ENCODE data around the gene BORCS5. TPM values are rescaled to one million over a fixed set of nuclear protein-coding genes. Genes with fewer than 3 reads are reported as not detected.
"Not testable (repeated sequence)": the region's sequence is repeated elsewhere in the genome, so short reads cannot be mapped to it uniquely, and the experiment has no call there.

BORCS5 gene
- total and polyA plus RNA-seq, 2 experiments from 2014 or later: 11.3 to 12.6 TPM

DNA sequence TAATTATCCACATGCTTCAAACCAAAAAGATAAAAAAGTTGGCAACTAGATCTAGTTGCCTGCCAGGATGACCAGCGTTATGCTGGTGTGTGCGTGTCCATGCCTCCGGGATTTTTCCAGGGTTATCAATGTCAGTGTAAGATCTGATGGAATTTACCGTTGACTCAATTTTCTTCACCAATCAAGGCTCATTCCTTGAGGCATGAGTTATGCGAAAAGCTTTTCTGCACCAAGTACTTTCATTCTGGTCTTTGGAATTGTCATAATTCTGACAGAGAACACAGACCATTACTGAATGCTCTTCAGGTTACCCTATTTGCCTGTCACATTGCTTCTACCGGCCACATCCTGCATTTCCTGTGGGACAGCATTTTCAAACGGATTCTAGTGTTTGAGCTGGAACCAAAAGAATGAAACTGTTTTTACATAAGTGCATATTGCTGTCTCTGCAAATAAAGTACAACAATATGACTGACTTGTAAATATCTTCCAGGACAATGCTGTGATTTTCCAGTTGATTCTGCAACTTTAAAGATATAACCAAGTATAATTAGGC lies 114.0 kb downstream of the BORCS5 start (continued):
- TF ChIP-seq, protein P1, sequence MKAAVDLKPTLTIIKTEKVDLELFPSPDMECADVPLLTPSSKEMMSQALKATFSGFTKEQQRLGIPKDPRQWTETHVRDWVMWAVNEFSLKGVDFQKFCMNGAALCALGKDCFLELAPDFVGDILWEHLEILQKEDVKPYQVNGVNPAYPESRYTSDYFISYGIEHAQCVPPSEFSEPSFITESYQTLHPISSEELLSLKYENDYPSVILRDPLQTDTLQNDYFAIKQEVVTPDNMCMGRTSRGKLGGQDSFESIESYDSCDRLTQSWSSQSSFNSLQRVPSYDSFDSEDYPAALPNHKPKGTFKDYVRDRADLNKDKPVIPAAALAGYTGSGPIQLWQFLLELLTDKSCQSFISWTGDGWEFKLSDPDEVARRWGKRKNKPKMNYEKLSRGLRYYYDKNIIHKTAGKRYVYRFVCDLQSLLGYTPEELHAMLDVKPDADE (IDR thresholded peaks at IDR 0.05): no peak
- TF ChIP-seq NANOG (IDR thresholded peaks at IDR 0.05; ENCODE audit: borderline replicate concordance) (no peak), STAT1 (IDR thresholded peaks at IDR 0.05; ENCODE audit: unreplicated experiment) (no peak)
- TF ChIP-seq, protein P2, sequence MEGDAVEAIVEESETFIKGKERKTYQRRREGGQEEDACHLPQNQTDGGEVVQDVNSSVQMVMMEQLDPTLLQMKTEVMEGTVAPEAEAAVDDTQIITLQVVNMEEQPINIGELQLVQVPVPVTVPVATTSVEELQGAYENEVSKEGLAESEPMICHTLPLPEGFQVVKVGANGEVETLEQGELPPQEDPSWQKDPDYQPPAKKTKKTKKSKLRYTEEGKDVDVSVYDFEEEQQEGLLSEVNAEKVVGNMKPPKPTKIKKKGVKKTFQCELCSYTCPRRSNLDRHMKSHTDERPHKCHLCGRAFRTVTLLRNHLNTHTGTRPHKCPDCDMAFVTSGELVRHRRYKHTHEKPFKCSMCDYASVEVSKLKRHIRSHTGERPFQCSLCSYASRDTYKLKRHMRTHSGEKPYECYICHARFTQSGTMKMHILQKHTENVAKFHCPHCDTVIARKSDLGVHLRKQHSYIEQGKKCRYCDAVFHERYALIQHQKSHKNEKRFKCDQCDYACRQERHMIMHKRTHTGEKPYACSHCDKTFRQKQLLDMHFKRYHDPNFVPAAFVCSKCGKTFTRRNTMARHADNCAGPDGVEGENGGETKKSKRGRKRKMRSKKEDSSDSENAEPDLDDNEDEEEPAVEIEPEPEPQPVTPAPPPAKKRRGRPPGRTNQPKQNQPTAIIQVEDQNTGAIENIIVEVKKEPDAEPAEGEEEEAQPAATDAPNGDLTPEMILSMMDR (conservative IDR thresholded peaks at IDR 0.05; ENCODE audit: low read depth in 2 of 2): no peak
- TF ChIP-seq, protein P3, sequence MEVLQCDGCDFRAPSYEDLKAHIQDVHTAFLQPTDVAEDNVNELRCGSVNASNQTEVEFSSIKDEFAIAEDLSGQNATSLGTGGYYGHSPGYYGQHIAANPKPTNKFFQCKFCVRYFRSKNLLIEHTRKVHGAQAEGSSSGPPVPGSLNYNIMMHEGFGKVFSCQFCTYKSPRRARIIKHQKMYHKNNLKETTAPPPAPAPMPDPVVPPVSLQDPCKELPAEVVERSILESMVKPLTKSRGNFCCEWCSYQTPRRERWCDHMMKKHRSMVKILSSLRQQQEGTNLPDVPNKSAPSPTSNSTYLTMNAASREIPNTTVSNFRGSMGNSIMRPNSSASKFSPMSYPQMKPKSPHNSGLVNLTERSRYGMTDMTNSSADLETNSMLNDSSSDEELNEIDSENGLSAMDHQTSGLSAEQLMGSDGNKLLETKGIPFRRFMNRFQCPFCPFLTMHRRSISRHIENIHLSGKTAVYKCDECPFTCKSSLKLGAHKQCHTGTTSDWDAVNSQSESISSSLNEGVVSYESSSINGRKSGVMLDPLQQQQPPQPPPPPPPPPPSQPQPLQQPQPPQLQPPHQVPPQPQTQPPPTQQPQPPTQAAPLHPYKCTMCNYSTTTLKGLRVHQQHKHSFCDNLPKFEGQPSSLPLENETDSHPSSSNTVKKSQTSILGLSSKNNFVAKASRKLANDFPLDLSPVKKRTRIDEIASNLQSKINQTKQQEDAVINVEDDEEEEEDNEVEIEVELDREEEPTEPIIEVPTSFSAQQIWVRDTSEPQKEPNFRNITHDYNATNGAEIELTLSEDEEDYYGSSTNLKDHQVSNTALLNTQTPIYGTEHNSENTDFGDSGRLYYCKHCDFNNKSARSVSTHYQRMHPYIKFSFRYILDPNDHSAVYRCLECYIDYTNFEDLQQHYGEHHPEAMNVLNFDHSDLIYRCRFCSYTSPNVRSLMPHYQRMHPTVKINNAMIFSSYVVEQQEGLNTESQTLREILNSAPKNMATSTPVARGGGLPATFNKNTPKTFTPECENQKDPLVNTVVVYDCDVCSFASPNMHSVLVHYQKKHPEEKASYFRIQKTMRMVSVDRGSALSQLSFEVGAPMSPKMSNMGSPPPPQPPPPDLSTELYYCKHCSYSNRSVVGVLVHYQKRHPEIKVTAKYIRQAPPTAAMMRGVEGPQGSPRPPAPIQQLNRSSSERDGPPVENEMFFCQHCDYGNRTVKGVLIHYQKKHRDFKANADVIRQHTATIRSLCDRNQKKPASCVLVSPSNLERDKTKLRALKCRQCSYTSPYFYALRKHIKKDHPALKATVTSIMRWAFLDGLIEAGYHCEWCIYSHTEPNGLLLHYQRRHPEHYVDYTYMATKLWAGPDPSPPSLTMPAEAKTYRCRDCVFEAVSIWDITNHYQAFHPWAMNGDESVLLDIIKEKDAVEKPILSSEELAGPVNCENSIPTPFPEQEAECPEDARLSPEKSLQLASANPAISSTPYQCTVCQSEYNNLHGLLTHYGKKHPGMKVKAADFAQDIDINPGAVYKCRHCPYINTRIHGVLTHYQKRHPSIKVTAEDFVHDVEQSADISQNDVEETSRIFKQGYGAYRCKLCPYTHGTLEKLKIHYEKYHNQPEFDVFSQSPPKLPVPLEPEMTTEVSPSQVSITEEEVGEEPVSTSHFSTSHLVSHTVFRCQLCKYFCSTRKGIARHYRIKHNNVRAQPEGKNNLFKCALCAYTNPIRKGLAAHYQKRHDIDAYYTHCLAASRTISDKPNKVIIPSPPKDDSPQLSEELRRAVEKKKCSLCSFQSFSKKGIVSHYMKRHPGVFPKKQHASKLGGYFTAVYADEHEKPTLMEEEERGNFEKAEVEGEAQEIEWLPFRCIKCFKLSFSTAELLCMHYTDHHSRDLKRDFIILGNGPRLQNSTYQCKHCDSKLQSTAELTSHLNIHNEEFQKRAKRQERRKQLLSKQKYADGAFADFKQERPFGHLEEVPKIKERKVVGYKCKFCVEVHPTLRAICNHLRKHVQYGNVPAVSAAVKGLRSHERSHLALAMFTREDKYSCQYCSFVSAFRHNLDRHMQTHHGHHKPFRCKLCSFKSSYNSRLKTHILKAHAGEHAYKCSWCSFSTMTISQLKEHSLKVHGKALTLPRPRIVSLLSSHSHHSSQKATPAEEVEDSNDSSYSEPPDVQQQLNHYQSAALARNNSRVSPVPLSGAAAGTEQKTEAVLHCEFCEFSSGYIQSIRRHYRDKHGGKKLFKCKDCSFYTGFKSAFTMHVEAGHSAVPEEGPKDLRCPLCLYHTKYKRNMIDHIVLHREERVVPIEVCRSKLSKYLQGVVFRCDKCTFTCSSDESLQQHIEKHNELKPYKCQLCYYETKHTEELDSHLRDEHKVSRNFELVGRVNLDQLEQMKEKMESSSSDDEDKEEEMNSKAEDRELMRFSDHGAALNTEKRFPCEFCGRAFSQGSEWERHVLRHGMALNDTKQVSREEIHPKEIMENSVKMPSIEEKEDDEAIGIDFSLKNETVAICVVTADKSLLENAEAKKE (CRISPR knock-in tag; IDR thresholded peaks at IDR 0.05): no peak

DNA sequence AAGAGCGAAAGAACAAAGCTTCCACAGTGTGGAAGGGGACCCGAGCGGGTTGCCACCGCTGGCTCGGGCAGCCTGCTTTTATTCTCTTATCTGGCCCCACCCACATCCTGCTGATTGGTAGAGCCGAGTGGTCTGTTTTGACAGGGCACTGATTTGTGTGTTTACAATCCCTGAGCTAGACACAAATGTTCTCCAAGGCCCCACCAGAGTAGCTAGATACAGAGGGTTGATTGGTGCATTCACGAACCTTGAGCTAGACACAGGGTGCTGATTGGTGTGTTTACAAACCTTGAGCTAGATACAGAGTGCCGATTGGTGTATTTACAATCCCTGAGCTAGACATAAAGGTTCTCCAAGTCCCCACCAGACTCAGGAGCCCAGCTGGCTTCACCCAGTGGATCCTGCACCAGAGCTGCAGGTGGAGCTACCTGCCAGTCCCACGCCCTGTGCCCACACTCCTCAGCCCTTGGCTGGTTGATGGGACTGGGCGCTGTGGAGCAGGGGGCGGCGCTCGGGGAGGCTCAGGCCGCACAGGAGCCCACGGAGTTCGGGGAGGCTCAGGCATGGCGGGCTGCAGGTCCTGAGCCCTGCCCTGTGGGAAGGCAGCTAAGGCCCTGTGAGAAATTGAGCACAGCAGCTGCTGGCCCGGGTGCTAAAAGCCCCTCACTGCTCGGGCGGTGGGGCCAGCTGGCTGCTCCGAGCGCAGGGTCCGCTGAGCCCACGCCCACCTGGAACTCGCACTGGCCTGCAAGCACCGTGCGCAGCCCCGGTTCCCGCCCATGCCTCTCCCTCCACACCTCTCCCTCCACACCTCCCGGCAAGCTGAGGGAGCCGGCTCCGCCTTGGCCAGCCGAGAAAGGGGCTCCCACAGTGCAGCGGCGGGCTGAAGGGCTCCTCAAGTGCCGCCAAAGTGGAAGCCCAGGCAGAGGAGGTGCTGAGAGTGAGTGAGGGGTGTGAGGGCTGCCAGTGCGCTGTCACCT lies 115.4 kb downstream of the BORCS5 start:
- H3K9me2 ChIP-seq (ENCODE audit: insufficient read depth); H3K4me2 ChIP-seq; H3K4me1 Mint-ChIP-seq; H3F3A ChIP-seq (replicated peaks; ENCODE audit: low read depth); H3K27ac Mint-ChIP-seq; H3K4me1 ChIP-seq (ENCODE audit: insufficient read depth); H3K27me3 Mint-ChIP-seq (ENCODE audit: insufficient read depth, low read depth, poor library complexity); H3K27me3 ChIP-seq (ENCODE audit: insufficient read depth); H3K4me3 Mint-ChIP-seq; H3K79me2 ChIP-seq (replicated peaks; ENCODE audit: insufficient read depth); H2AFZ ChIP-seq; H3K4me3 ChIP-seq; DNase-seq (ENCODE audit: low spot score): not testable (repeated sequence)
- Mint-ChIP-seq H3K36me3 (ENCODE audit: low read depth) (peaks cover 64% of the 10 kb centered on the region), H3K9me3 (peaks cover 24% of the 10 kb centered on the region)
- Histone ChIP-seq H3K36me3 (ENCODE audit: insufficient read depth) (peaks cover 11% of the 10 kb centered on the region), H4K20me1 (replicated peaks; ENCODE audit: insufficient read depth) (peaks cover 15% of the 10 kb centered on the region; the same call in 1 of the 2 replicates), H3K27ac (ENCODE audit: low read depth) (0 out of 2 replicates have a peak overlapping the region, but pooled peaks have one; percentile 45)
- ATAC-seq: peak; percentile 70
